Measurements from ENCODE around the gene KRT20. TPM values are rescaled to one million over a fixed set of nuclear protein-coding genes. Genes with fewer than 3 reads are reported as not detected.

The KRT20 gene
- total and polyA plus RNA-seq, 9 of the 15 experiments (the other 6 are each of a cell fraction or from before 2014, with no cell fraction given) = 0.44 TPM; not detected in 8

GRCh38 chr17:40879026-40879425, 6.0 kb downstream of the KRT20 start:
- FAIRE-seq (no peak), DNase-seq (ENCODE audit: extremely low read depth in 1 of 4, low spot score in 3 of 4) (no peak), ATAC-seq (no peak)
- no peak overlapping the region for H3K4me2 ChIP-seq (ENCODE audit: insufficient read depth, low read length)
- no peaks in the 10 kb centered on the region for H4K20me1 ChIP-seq (replicated peaks; ENCODE audit: control insufficient read depth, insufficient read depth, low read length)
- no peaks in the 10 kb centered on the region for H3K4me1 ChIP-seq (replicated peaks in 1 of 2; ENCODE audit: control insufficient read depth in 2 of 2, insufficient read depth in 2 of 2, low read length in 2 of 2)
- ChIA-PET CTCF (ENCODE audit: low intra/inter-chr PET ratio) (no interaction called here), POLR2A (interaction anchor here (0.5 kb wide), 1 partner anchor 811 kb away, joined by 3 read pairs; no protein-coding TSS in a partner anchor)
- no peaks in the 10 kb centered on the region for H3K9me3 ChIP-seq (replicated peaks; ENCODE audit: control insufficient read depth, insufficient read depth, low read depth, low read length)
- H3K9me1 ChIP-seq (ENCODE audit: control insufficient read depth, insufficient read depth, low read length) = no peaks in the 10 kb centered on the region
- BruUV-seq (replicated peaks) = no TSS peak
- in situ Hi-C loops (cut with MboI) = no loop called here
- no peak overlapping the region for H3K27ac ChIP-seq (ENCODE audit: extremely low read depth, low read depth, low read length)
- intact Hi-C loops (cut with micrococcal nuclease) = no loop called here
- TF ChIP-seq ZC3H4 (CRISPR knock-in tag; IDR thresholded peaks at IDR 0.05; ENCODE audit: borderline replicate concordance) (no peak), ZNF12 (CRISPR knock-in tag; IDR thresholded peaks at IDR 0.05) (no peak), HNRNPL (IDR thresholded peaks at IDR 0.05; ENCODE audit: low read depth, low read length) (no peak), NFATC3 (IDR thresholded peaks at IDR 0.05) (no peak), RAD21 (CRISPR knock-in tag; conservative IDR thresholded peaks at IDR 0.05 in 1 of 2, IDR thresholded peaks at IDR 0.05 in 1 of 2) (no peak), BCLAF1 (IDR thresholded peaks at IDR 0.05; ENCODE audit: borderline replicate concordance in 1 of 2, control insufficient read depth in 1 of 2, low read depth in 2 of 2, low read length in 1 of 2) (no peak), TAF15 (IDR thresholded peaks at IDR 0.05; ENCODE audit: low read depth, low read length) (no peak), FUS (optimal IDR thresholded peaks at IDR 0.05; ENCODE audit: low read depth, low read length) (no peak), SETDB1 (IDR thresholded peaks at IDR 0.05; ENCODE audit: low read length) (no peak), GABPB2 (CRISPR knock-in tag; conservative IDR thresholded peaks at IDR 0.05) (no peak), L3MBTL2 (IDR thresholded peaks at IDR 0.05) (no peak), SRSF7 (optimal IDR thresholded peaks at IDR 0.05; ENCODE audit: low read depth, low read length) (no peak)
- H3K27me3 ChIP-seq (ENCODE audit: control insufficient read depth in 2 of 2, insufficient read depth in 2 of 2, low read length in 2 of 2) = no peaks in the 10 kb centered on the region; a peak in 1 of 5 replicates
- no peak overlapping the region for H3K9ac ChIP-seq (ENCODE audit: insufficient read depth in 1 of 2, low read depth in 2 of 2, low read length in 2 of 2)
- H3K36me3 ChIP-seq (ENCODE audit: control insufficient read depth, insufficient read depth, low read length) = no peaks in the 10 kb centered on the region
- H3K4me3 ChIP-seq = no peak overlapping the region
- no peaks in the 10 kb centered on the region for H3K79me2 ChIP-seq (ENCODE audit: control insufficient read depth, insufficient read depth, low read length)
- H2AFZ ChIP-seq (ENCODE audit: low read depth, low read length) = no peak overlapping the region
- WGBS (ENCODE audit: insufficient coverage, low coverage, missing lambda C conversion rate) = 0% methylated on average over 1 of the region's 1 CpG
